Heart right ventricle (tissue), 16 donors: ENCODE results near the gene OCA2. TPM values are rescaled to one million over a fixed set of nuclear protein-coding genes. Genes with fewer than 3 reads are reported as not detected.

Experiments used
- ATAC-seq, 8 donors: fragments of 200-7000 bp; cut with Tn5 transposase; one replicate each; pipeline ENCODE4 v1.9.1; 2020; ENCODE audit warnings: mild to moderate bottlenecking in 8 of 8, moderate library complexity in 8 of 8, moderate number of reproducible peaks in 1 of 8
- DNase-seq, 2 donors: peaks; one replicate each; pipeline ENCODE4 v3.0.0-alpha.2; 2020
- H3K27ac ChIP-seq, 10 donors: fragments of 200-600 bp; sonication (generic) in 2 of 10; one replicate each; pipeline versions ENCODE4 v1.5.0 to v1.8.0; 2020 to 2022; ENCODE audit warnings: mild to moderate bottlenecking in 3 of 10
- H3K27me3 ChIP-seq, 7 donors: fragments of 200-600 bp; one replicate each; pipeline ENCODE4 v1.8.0; 2021 to 2022; ENCODE audit warnings: mild to moderate bottlenecking in 2 of 7
- H3K36me3 ChIP-seq, 9 donors: fragments of 200-600 bp; sonication (generic) in 1 of 9; one replicate each; pipeline versions ENCODE4 v1.5.0 to v1.8.0; 2020 to 2022; ENCODE audit warnings: mild to moderate bottlenecking in 2 of 9
- H3K4me1 ChIP-seq, 9 donors: fragments of 200-600 bp; sonication (generic) in 1 of 9; one replicate each; pipeline versions ENCODE4 v1.5.0 to v1.8.0; 2020 to 2022; ENCODE audit warnings: mild to moderate bottlenecking in 4 of 9
- H3K4me3 ChIP-seq, 10 donors: fragments of 200-600 bp; sonication (generic) in 2 of 10; one replicate each; pipeline versions ENCODE4 v1.5.0 to v1.8.0; 2020 to 2022; ENCODE audit warnings: mild to moderate bottlenecking in 7 of 10, moderate library complexity in 2 of 10
- H3K9me3 ChIP-seq, 11 donors: fragments of 200-600 bp in 10 of 11; sonication (generic) in 2 of 11; one replicate each; pipeline versions ENCODE4 v1.5.0 to v1.8.0; 2013 to 2022; ENCODE audit warnings: mild to moderate bottlenecking in 2 of 11, control low read depth in 1 of 11, moderate library complexity in 1 of 11
- CTCF ChIP-seq, 9 donors: fragments of 200-600 bp; sonication (generic) in 2 of 9; IDR thresholded peaks; one replicate each; pipeline versions ENCODE4 v1.5.0 to v1.8.0; 2021 to 2022; ENCODE audit warnings: antibody characterized with exemption in 9 of 9, mild to moderate bottlenecking in 5 of 9, moderate library complexity in 1 of 9
- WGBS, 2 donors: extraction: QIAGEN DNeasy Blood & Tissue Kit; methylation state at CpG; one replicate each; pipeline ENCODE4 v1.1.7; 2013; ENCODE audit warnings: inconsistent platforms in 1 of 2; 5-methylcytosine and 5-hydroxymethylcytosine counted together
- intact Hi-C, 10 donors: fragments of 100-400 bp; cut with DNase I; formaldehyde crosslinking; loops; one replicate each; pipeline versions ENCODE4 v1.11.1 to v1.14.2; 2022
- polyA plus RNA-seq, 2 donors: library from polyadenylated mRNA; stranded (reverse); fragments of 200-250 nt; gene quantifications; one replicate each; pipeline ENCODE4 v1.2.3, GENCODE V29; 2013
- total RNA-seq, 10 donors: library from RNA; stranded (reverse); fragmentation: NEBNext Ultra II Directional in 3 of 10; extraction: Animal tissue kit (Norgen Biotek cat#: 25700) in 3 of 10; gene quantifications; one replicate each; pipeline versions ENCODE4 v1.2.1 to v1.2.4, GENCODE V29; 2021 to 2023
- donor health status: Arrhythmogenic right ventricular cardiomyopathy.
- donor health status: ischemic (EF 13 %, LVEDD 7.1; RV severe dilation, severe dysfunction).
- donor health status: healthy with polysubstance abuse.
- donor health status: DM: no; HTN: yes; CAD: no.
- donor health status: DM: no; HTN: no; CAD: no.
- donor health status: ischemic (EF 25% LVEDD 6.9; RV normal size, moderate dysfunction).
- donor health status: ischemic (EF 25% LVEDD 5.7; RV mildly dilated, moderate dysfunction).
- donor health status: healthy.
- donor health status: DM: yes; HTN: yes; CAD: no.
- donor health status: Ischemic cardiomyopathy.
- donor health status: ischemic (EF 35%, LVEDD 5.7; RV mildly dilated, moderate dysfunction).
- donor health status: nonischemic (EF 11% LVEDD 7.7; RV severe dilation, severe dysfunction).
- donor health status: DM: yes; HTN: yes; CAD: no.
- donor health status: PGD.
- donor health status: ischemic (EF 29% LVEDD 5.4; RV normal size, mild dysfunction).
- donor health status: nonischemic (EF 23%, LVEDD 6.1; RV moderate dilation, normal function).

Gene OCA2
- total and polyA plus RNA-seq, 12 donors, result 0.04 to 0.32 (median 0.17) TPM; not detected in 6

- no peak overlapping the region for H3K4me3 ChIP-seq
- no peak overlapping the region for H3K27ac ChIP-seq
- peaks cover 3 to 22% (median 17%) of the 10 kb centered on the region in 9 donors for H3K4me1 ChIP-seq
- no peak for DNase-seq
- WGBS, 2 donors, result 90 to 94% methylated on average over 10 of the region's 10 CpGs
- intact Hi-C loops, result no loop called here
- ATAC-seq, result no peak
- peaks cover 0 to 49% (median 42%) of the 10 kb centered on the region in 7 donors for H3K27me3 ChIP-seq
- H3K36me3 ChIP-seq, result no peaks in the 10 kb centered on the region
- no peak for TF ChIP-seq CTCF (IDR thresholded peaks at IDR 0.05)
- no peaks in the 10 kb centered on the region for H3K9me3 ChIP-seq
These were observed 5.2 kb upstream of the OCA2 start for GRCh38 chr15:28104326-28104725.

- H3K4me3 ChIP-seq, result no peak overlapping the region
- TF ChIP-seq CTCF (IDR thresholded peaks at IDR 0.05), result no peak
- no peak for DNase-seq
- peaks cover 0 to 54% (median 47%) of the 10 kb centered on the region in 7 donors for H3K27me3 ChIP-seq
- intact Hi-C loops, result no loop called here
- no peaks in the 10 kb centered on the region for H3K36me3 ChIP-seq
- H3K4me1 ChIP-seq, result peaks cover 3 to 27% (median 22%) of the 10 kb centered on the region in 9 donors
- no peaks in the 10 kb centered on the region for H3K9me3 ChIP-seq
- no peak overlapping the region for H3K27ac ChIP-seq
- no peak for ATAC-seq
- 85 to 89% methylated on average over 10 of the region's 10 CpGs for WGBS, 2 donors
These were observed 4.7 kb upstream of the OCA2 start for GRCh38 chr15:28103831-28104230.

- Histone ChIP-seq H3K36me3 (no peaks in the 10 kb centered on the region), H3K27me3 (peaks cover 0 to 62% (median 54%) of the 10 kb centered on the region in 7 donors), H3K27ac (no peak overlapping the region), H3K9me3 (no peaks in the 10 kb centered on the region), H3K4me3 (no peak overlapping the region), H3K4me1 (peaks cover 3 to 25% (median 21%) of the 10 kb centered on the region in 9 donors)
- intact Hi-C loops, result no loop called here
- no peak for ATAC-seq
- DNase-seq, result no peak
- TF ChIP-seq CTCF (IDR thresholded peaks at IDR 0.05), result no peak
- WGBS, 2 donors, result 77 to 82% methylated on average over 10 of the region's 10 CpGs
These were observed 2.9 kb upstream of the OCA2 start for GRCh38 chr15:28101983-28102441.

- no peak for DNase-seq
- Histone ChIP-seq H3K9me3 (no peaks in the 10 kb centered on the region), H3K27ac (no peak overlapping the region), H3K36me3 (no peaks in the 10 kb centered on the region), H3K4me1 (peaks cover 2 to 25% (median 17%) of the 10 kb centered on the region in 9 donors), H3K4me3 (no peak overlapping the region), H3K27me3 (peaks cover 0 to 61% (median 48%) of the 10 kb centered on the region in 7 donors)
- 77 to 81% methylated on average over 8 of the region's 8 CpGs for WGBS, 2 donors
- no peak for TF ChIP-seq CTCF (IDR thresholded peaks at IDR 0.05)
- intact Hi-C loops, result no loop called here
- ATAC-seq, result no peak
These were observed 2.1 kb upstream of the OCA2 start for GRCh38 chr15:28101201-28101600.
